GM23248 (cell line): Measurements from ENCODE around the gene TMEM204.

Source experiments
- EZH2 ChIP-seq: fragments of 200-600 bp; sonication (generic); IDR thresholded peaks from 2 replicates; pipeline ENCODE4 v1.6.1; 2018; ENCODE audit warnings: antibody characterized with exemption, mild to moderate bottlenecking; ENCODE audit not compliant: insufficient read depth, poor library complexity, severe bottlenecking
- EZH2phosphoT487 ChIP-seq: fragments of 200-600 bp; sonication (generic); IDR thresholded peaks from 2 replicates; pipeline ENCODE4 v1.6.1; 2018; ENCODE audit warnings: antibody characterized with exemption, moderate library complexity, mild to moderate bottlenecking, low read depth; ENCODE audit not compliant: insufficient read depth

GRCh38 chr16:1565083-1565805 lies 31.8 kb downstream of the TMEM204 start:
- TF ChIP-seq EZH2phosphoT487 (no peak), EZH2 (no peak)
